Stimulated activated effector memory CD8-positive, alpha-beta T cell treated with anti-CD3 and anti-CD28 coated beads, Interleukin-12 subunit alpha, Interleukin-12 subunit beta, amount 100 ng/mL, for 72 hours (primary cell): ENCODE measurements around the gene ETV3L.

ENCODE experiments used
- ATAC-seq: fragments of 150-1000 bp; cut with Tn5 transposase; 2 replicates; pipeline ENCODE4 v1.10.0; 2021
- DNase-seq, 2 donors: peaks; one replicate each; pipeline ENCODE4 v3.0.0; 2021 to 2022; ENCODE audit warnings: low spot score in 2 of 2
- H3K27ac Mint-ChIP-seq: one replicate; pipeline ENCODE4 v1.8.0; 2022; ENCODE audit warnings: mild to moderate bottlenecking, mixed read lengths
- H3K36me3 Mint-ChIP-seq: one replicate; pipeline ENCODE4 v1.8.0; 2022; ENCODE audit warnings: mild to moderate bottlenecking, mixed read lengths
- H3K4me1 Mint-ChIP-seq: one replicate; pipeline ENCODE4 v1.8.0; 2022; ENCODE audit warnings: mixed read lengths
- H3K4me3 Mint-ChIP-seq: one replicate; pipeline ENCODE4 v1.8.0; 2022; ENCODE audit warnings: mild to moderate bottlenecking, mixed read lengths
- H3K9me3 Mint-ChIP-seq: one replicate; pipeline ENCODE4 v1.8.0; 2022; ENCODE audit warnings: mixed read lengths

The ETV3L gene

DNA sequence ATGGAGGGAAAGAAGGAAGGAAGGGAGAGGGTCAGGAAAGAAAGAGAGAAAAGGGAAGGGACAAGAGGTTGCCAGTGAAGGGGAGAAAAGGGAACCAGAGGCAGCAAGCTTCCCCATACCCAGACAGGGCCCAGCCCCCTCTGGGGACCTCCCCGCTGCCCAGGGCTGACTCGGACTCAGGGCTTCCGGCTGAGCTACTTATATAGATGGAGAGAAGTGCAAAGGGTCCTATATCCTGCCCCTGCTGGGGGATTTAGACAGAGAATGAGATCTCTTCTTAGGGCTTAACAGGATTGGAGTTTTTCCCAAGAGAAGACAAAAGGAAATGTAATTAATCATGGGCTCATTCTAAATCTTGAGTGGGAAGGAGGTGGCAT lies at the start of gene ETV3L:
Gene ETV3L (minus strand): TSS at position 176 of the 377 bp plus-strand sequence. CDS start 285 bp downstream, outside the sequence.
- Mint-ChIP-seq H3K4me3 (no peak within 1 kb of the TSS), H3K36me3 (peaks cover 6% of the 10 kb centered on the region), H3K9me3 (no peaks in the 10 kb centered on the region), H3K27ac (peak within 1 kb of the TSS; percentile 79), H3K4me1 (peaks cover 23% of the 10 kb centered on the region)
- DNase-seq (no peak), ATAC-seq (peak; percentile 55)

DNA sequence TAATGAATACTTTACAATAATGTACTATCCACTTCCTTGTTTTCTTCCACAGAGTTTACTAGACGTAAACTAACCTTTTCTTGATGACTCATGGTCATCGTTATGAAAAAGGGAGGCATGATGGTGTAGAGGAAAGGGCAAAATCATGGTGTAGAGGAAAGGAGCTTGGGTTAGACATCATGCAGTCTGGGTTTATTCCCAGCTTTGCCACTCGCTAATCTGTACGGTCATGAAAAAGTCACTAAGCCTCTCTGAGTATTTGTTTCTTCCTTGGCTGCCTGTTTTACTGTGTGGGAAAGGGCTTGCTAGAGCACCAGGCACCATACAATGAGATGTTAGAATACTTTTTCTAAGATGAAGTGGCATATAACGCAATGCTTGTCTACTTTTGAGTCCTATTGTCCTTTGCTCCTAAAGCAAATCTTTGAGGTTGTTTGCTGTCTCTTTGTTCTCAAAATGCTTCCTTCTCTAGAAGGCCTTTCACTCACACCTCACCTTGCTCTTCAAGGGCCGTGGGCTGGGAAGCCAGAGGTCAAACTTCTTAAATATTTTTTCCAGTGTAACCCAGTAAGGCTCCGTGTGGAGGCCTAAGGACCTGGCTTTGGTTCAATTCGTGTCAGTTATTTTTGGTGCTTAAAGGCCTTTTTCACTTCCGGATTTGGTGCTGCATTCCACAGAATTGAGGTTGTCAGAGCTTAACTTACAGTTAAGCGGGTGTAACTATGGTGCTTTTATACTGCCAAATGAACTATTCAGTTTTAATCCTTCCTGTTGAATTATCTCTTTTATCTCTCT lies 48.5 kb upstream of the ETV3L start:
- Mint-ChIP-seq H3K9me3 (no peaks in the 10 kb centered on the region), H3K4me1 (peaks cover 15% of the 10 kb centered on the region), H3K27ac (no peak overlapping the region), H3K4me3 (no peak overlapping the region), H3K36me3 (no peaks in the 10 kb centered on the region)
- ATAC-seq (no peak), DNase-seq (no peak)

DNA sequence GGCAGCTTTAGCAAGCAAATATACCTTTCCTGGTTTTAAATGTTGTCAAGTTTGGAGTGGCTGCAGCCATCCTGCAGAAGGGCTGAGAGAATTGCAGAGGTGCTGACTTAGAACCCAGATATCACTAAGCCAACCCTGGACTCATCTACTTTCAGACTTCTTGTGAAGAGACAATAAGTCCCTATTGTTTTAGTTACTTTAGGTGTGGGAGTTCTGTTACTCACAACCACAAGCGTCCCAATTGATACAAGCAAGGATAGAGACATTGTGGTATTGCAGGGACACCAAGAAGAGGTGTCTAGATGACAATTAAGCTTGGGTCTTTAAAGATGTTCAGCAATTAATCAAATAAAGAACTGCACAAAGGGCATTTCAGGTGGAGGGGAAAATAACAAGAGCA lies 47.4 kb upstream of the ETV3L start:
- Mint-ChIP-seq H3K4me1 (peaks cover 15% of the 10 kb centered on the region), H3K9me3 (no peaks in the 10 kb centered on the region), H3K27ac (no peak overlapping the region), H3K36me3 (no peaks in the 10 kb centered on the region), H3K4me3 (no peak overlapping the region)
- DNase-seq (no peak), ATAC-seq (peak; percentile 38)

DNA sequence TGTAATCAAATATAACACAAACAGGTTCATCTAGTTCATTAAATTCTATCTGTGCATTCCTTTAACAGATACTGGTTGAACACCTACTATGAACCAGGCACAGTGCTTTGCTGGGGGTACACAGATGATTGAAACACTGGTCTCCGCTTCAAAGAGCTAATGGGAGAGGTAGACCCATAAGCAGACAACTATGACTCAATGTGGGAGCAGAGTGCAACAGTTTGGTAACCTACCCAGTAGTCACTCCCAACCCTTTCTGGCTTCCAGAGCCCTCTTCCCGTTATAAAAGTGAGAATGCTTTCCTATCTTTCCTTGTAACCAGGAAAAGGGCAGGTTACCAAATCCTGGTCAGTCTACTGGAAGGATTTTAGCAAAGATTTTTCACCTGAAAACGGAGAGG lies 46.6 kb upstream of the ETV3L start:
- no peaks in the 10 kb centered on the region for H3K36me3 Mint-ChIP-seq
- ATAC-seq, result no peak

DNA sequence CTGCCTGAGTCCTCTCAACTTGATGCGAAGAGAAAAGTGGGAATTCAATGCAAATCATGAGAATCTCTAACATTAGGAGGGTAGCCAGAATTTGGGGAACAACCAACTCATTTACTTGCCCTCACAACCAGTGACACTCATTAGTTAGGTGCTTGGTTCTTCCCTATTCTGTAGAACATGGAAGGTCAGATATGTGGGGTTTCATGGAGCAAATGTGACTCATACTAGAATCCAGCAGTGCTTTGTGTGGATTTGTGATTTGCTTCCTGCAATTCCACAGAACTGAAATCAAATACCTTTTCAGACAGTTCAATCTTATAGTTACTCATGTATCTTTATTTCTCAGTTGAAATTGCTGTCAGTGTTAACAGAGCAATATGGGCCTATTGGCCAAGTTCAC lies 45.5 kb upstream of the ETV3L start:
- H3K9me3 Mint-ChIP-seq, result no peaks in the 10 kb centered on the region
- no peak overlapping the region for H3K27ac Mint-ChIP-seq
- DNase-seq (no peak), ATAC-seq (no peak)
- no peaks in the 10 kb centered on the region for H3K36me3 Mint-ChIP-seq
- peaks cover 21% of the 10 kb centered on the region for H3K4me1 Mint-ChIP-seq
- H3K4me3 Mint-ChIP-seq, result no peak overlapping the region

More for the DNA sequence above, 46.6 kb upstream of the ETV3L start:
- no peaks in the 10 kb centered on the region for H3K9me3 Mint-ChIP-seq
- no peak overlapping the region for H3K27ac Mint-ChIP-seq
- peaks cover 17% of the 10 kb centered on the region for H3K4me1 Mint-ChIP-seq
- no peak overlapping the region for H3K4me3 Mint-ChIP-seq
- no peak for DNase-seq

DNA sequence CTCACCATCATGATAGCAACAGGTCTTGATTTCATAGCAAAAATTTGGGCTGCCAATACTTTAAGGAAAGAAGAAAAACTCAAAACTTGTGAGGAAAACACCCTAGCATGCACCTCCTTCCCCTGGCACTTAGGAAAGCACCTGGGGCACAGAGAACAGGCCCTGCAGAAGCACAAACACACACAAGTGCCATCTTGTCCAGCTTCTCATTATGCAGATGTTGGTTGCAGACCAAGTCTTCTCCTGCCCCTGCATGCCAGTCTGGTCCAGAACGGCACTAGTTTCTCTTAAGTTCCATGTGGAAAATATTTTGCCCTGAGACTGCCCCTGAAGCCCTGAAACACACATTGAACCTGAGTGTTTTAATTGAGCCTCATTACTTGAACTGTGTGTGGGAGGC lies 44.9 kb upstream of the ETV3L start:
- no peak overlapping the region for H3K27ac Mint-ChIP-seq
- H3K4me1 Mint-ChIP-seq, result peaks cover 26% of the 10 kb centered on the region
- no peaks in the 10 kb centered on the region for H3K9me3 Mint-ChIP-seq
- H3K4me3 Mint-ChIP-seq, result no peak overlapping the region
- no peaks in the 10 kb centered on the region for H3K36me3 Mint-ChIP-seq
- ATAC-seq, result no peak
- no peak for DNase-seq

DNA sequence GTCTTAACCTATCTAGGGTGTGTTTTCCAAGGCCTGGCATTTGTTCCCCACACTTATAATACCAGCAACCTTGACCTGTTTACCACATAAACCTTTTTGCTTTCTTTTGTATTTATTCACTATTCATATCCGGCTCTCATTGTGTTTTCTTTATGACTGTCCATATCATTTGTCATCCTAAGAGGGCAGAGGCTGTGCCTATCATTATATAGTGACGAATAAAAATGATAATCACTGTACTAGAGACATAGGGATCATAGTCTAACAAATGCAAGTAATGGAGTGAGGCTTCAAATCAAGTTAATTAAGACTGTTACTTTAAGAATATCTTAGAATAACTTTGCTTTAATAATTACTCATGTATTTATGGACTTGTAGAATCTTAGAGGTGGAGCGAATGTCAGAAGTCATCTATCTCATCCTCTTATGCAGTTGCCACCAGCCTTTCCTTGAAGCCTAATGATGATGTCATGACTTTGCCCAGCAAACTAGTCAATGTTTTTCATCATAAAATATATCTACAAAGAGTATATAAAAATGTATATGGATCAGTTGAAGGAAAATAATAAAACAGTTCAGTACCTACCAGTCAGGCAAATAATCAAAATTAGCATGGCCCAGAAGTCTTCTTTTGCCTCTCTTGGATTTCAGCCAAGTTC lies 43.3 kb upstream of the ETV3L start:
- no peak for DNase-seq
- peak; percentile 59 for ATAC-seq
- H3K9me3 Mint-ChIP-seq, result no peaks in the 10 kb centered on the region
- H3K4me3 Mint-ChIP-seq, result no peak overlapping the region
- no peak overlapping the region for H3K27ac Mint-ChIP-seq
- no peaks in the 10 kb centered on the region for H3K36me3 Mint-ChIP-seq
- peaks cover 35% of the 10 kb centered on the region for H3K4me1 Mint-ChIP-seq

DNA sequence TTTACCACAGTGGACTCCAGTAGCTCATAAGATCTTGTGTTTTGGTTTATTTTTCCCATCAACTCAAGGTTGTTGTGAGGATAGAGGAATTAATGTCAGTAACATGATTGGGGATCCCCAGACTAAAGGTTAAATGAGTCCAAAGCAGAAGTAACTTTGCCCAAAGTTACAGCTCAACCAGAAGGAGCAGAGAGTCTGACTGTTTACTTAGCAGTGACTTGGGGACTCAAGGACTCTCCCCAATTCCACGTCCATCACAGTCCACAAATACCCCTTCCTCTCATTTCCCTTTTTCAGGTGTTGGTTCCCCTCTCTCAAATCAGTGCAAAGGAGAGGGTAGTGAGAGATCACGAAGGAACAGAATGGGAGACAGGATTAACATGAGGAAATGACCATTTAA lies 42.6 kb upstream of the ETV3L start:
- no peak overlapping the region for H3K27ac Mint-ChIP-seq
- H3K4me1 Mint-ChIP-seq, result peaks cover 40% of the 10 kb centered on the region

DNA sequence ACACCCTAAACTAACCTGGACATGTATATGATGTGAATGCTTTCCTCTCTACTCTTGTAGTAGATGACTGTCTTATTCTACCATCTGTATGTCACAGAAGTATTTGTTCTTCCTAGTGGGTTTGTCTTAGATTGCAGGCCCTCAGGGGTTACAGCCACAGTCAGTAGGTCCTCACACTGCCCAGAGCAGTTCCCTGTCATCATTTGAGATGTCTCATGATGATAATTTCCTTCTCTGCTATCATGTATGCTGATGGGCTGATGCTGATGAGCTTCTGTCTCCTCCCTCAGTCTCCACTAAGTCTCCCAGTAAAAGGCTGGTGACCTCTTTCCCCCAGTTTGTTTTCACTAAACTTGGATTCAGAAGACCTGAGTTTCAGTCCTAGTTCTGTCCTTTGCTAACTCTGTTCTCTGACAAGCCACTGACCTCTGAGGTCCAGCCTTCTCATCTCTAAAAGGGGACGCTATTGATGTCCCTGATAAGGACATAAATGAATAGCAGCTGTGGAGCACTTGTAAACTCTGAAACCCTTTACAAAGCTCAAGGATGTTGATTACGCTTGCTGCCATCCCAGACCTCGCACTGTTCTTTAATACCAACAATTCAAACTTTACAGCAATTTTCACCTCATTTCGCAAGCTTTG lies 41.7 kb upstream of the ETV3L start:
- no peak for ATAC-seq
- no peak overlapping the region for H3K4me3 Mint-ChIP-seq
- no peaks in the 10 kb centered on the region for H3K9me3 Mint-ChIP-seq
- peaks cover 14% of the 10 kb centered on the region for H3K36me3 Mint-ChIP-seq
- peak overlapping the region; percentile 72 for H3K27ac Mint-ChIP-seq
- peaks cover 45% of the 10 kb centered on the region for H3K4me1 Mint-ChIP-seq
- DNase-seq, result no peak

More for the DNA sequence above, 42.6 kb upstream of the ETV3L start:
- Mint-ChIP-seq H3K9me3 (no peaks in the 10 kb centered on the region), H3K36me3 (peaks cover 5% of the 10 kb centered on the region), H3K4me3 (no peak overlapping the region)
- DNase-seq (no peak), ATAC-seq (no peak)

DNA sequence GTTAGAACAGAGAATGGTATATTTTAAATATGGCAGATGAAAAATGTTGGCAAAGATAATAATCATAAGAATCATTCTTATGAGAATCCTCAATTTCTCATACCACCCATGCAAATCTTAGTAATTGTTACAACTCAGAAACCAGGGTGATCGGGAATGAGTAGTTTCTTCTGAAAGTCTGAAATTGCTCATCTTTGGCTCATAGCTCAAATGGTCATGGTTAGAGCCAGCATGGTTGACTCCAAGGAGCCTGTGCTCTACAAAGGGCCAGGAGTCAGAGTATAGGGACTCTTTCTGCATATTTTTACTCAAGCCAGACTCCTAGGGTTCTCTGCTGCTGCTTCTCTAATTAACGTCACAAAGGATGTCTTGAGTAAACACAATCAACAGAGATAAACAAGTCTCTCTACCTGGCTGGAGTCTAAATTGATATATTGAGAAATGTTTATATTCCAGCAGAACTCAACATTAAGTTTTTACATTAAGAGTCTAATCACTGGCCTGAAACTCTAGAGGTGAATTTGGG lies 40.5 kb upstream of the ETV3L start:
- Mint-ChIP-seq H3K4me3 (peak overlapping the region; percentile 98), H3K36me3 (peaks cover 26% of the 10 kb centered on the region), H3K27ac (peak overlapping the region; percentile 72), H3K4me1 (peaks cover 57% of the 10 kb centered on the region), H3K9me3 (no peaks in the 10 kb centered on the region)
- peak; percentile 81 for ATAC-seq
- no peak for DNase-seq

DNA sequence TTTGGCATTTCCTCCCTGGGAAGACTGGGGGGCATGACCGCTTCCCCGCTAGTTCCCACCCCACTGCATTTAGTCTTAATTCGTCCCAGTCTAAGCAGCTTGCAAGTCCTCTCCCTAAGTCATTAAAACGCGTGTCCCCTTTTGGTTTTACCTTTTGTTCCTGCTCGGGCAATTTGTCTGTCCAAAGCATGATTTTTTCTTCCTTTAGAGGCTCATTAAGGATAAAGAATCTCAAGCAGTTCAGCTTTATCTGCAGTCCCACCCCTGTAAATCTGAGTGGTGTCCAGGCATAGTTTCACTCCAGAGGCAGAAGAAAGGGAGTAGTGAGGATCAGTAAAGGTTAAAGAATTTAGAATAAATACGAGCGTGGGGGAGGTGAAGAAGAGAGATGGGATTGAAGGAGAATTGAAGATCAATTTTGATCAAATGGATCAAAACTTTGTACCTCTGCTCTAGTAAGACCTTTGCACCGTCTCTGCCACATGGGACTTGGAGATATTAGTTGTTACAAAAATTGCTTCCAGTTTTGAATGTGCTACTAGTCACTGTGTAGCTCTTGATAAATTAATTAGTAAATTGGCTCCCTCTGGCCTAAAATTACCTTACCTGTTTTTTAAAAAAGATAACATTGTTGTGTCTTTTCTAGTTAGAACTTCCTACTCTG lies 39.6 kb upstream of the ETV3L start:
- H3K9me3 Mint-ChIP-seq, result no peaks in the 10 kb centered on the region
- DNase-seq (no peak), ATAC-seq (no peak)
- peak overlapping the region; percentile 98 for H3K4me3 Mint-ChIP-seq
- H3K4me1 Mint-ChIP-seq, result peaks cover 67% of the 10 kb centered on the region
- H3K27ac Mint-ChIP-seq, result peak overlapping the region; percentile 96
- peaks cover 35% of the 10 kb centered on the region for H3K36me3 Mint-ChIP-seq

DNA sequence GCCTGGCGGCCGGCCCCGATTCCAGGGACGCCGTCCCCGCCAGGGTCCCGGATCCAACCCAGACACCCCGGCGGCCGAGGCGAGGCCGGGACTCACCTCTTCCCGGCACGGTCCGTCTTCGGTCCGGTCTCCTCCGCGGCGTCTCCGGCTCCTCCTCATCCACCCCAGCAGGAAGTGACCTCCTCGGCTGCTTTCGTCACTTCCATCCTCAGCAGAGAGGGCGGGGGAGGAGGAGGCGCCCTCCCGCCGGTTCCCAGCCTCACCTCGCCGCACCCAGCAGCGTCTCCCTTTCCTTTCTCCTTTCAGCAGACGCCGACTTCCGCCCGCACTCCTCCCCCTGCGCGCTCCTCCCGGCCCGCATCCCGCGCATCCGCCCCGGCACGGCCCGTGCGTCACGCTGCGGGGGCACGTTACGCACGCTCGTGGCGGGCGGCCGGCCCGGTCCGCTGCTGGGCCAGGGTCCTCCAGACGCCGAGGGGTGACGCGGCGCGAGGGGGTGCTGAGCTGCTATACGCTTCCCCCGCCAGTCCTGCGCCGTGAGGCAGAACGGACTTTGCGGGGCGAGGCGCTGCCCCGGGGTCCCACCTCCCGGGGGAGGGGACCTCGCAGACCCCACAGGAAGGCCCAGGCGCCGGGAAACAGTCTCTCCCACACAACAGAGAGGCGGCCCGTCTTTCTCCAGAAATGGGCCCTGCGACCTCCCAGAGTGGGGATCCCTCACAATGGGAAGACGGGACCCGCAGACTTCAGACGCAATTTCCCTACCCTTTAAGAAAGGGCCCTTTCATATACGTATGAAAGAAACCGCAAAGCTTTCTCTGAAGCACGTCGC lies 38.8 kb upstream of the ETV3L start, which contains the start of gene ETV3:
Gene ETV3 (minus strand): TSS at position 176 of the 832 bp plus-strand sequence. CDS start 2,043 bp downstream, outside the sequence.
- Mint-ChIP-seq H3K4me1 (peaks cover 74% of the 10 kb centered on the region), H3K9me3 (no peaks in the 10 kb centered on the region), H3K36me3 (peaks cover 43% of the 10 kb centered on the region), H3K4me3 (peak within 1 kb of the TSS; percentile 98), H3K27ac (peak within 1 kb of the TSS; percentile 96)
- ATAC-seq (peak; percentile 83), DNase-seq (peak; percentile 57 to 90)

DNA sequence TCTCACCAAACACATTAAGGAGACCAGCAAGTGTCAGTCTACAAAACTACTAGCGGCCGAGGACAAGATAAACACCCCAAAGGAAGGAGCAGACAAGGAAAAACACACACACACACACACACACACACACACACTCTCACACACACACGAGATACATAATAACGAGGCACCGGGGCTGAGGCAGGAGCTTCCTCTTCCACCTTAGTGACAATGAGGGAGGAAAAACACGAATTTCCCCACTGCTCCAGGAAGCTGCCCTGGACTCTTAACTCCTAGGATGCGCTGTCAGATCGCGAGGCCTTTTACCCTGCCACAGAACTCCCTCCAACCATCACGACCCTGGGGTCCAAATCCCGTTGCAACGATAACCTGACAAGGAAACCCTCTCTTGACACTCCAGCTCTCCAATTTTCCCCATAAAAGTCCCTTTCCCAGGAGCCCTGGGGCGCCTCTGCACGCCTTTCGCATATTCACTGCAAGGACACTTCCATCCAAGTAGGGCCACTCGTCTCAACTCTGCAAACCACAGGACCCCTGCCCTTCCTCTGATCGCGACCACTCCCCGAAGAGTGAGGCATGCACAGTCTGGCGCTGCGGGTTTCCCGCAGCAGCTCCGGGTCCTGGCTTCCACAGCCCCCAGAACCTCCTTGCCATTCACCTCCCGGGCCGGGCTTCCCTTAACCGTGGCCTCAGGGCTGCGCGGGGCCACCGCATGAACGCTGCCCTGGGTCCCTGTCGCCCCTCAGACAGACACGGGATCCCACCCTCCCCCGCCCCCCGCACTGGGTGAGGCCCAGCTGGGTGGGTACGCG lies 38.0 kb upstream of the ETV3L start:
- Mint-ChIP-seq H3K27ac (peak overlapping the region; percentile 96), H3K4me1 (peaks cover 82% of the 10 kb centered on the region), H3K4me3 (peak overlapping the region; percentile 98), H3K9me3 (no peaks in the 10 kb centered on the region), H3K36me3 (peaks cover 51% of the 10 kb centered on the region)
- DNase-seq, result no peak
- no peak for ATAC-seq

DNA sequence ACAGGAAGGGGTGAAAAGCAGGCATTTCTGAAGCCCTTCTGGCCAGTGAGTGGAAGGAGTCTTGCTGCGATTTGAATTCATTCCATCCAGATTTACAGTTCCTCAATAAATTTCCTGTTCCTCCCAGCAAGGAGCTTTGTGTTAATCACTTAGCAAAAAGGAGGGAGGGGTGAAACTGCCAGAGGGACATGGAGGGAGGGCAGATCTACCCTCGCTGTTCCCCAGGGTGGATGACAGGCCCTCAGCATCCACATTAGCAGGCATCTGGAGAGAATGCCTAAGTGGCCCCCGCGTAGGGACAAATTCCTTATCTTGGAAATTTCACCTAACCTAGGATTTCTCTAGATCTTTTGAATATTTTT lies 37.4 kb upstream of the ETV3L start:
- no peak for ATAC-seq
- H3K36me3 Mint-ChIP-seq, result peaks cover 57% of the 10 kb centered on the region
- peaks cover 88% of the 10 kb centered on the region for H3K4me1 Mint-ChIP-seq
- H3K4me3 Mint-ChIP-seq, result peak overlapping the region; percentile 98
- no peaks in the 10 kb centered on the region for H3K9me3 Mint-ChIP-seq
- H3K27ac Mint-ChIP-seq, result peak overlapping the region; percentile 96
- DNase-seq, result no peak
